ENCODE results near the gene HOXA2. TPM values are rescaled to one million over a fixed set of nuclear protein-coding genes. Genes with fewer than 3 reads are reported as not detected.

The HOXA2 gene
- total and polyA plus RNA-seq, 4 donors: 0.05 to 0.13 (median 0.08) TPM

DNA sequence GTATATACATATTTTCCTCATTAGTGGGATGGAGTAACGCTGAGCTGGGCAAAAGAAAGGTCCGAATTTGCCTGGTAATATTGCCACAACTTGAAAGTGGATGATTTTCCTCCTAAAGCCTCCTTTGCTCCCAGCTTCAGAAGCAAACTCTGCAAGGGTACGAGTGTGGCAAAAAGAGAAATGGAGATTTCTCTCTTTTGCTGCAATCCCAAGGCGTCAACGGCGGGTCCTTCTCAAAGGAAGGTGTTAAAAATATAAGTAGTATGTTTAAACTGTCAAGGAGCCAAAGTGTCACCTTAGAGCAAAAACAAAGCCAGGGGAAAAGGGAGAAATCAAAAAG is 12.4 kb upstream of the HOXA2 start:
- no peaks in the 10 kb centered on the region for H3K9me3 ChIP-seq (ENCODE audit: control insufficient read depth in 4 of 4, low read length in 3 of 4)
- peaks cover 0 to 29% (median 6%) of the 10 kb centered on the region in 4 donors for H3K27me3 ChIP-seq (ENCODE audit: control insufficient read depth in 4 of 4, insufficient read depth in 4 of 4, low read length in 3 of 4)
- H3K27ac ChIP-seq (ENCODE audit: low read depth in 1 of 2, low read length in 2 of 2): peak overlapping the region; percentile 50 to 70
- no peak overlapping the region for H3K9ac ChIP-seq (ENCODE audit: low read depth in 1 of 2, low read length in 2 of 2)
- DNase-seq (ENCODE audit: low spot score): no peak
- H3K4me3 ChIP-seq (ENCODE audit: low read depth in 1 of 3, low read length in 3 of 3): peak overlapping the region in 1 of 3 donors; percentile 42
- TF ChIP-seq SP1 (IDR thresholded peaks at IDR 0.05): no peak
- peaks cover 0 to 3% (median 2%) of the 10 kb centered on the region in 4 donors for H3K4me1 ChIP-seq (ENCODE audit: control insufficient read depth in 4 of 4, insufficient read depth in 4 of 4, low read length in 3 of 4)
- 16% methylated on average over 6 of the region's 6 CpGs for WGBS
- H3K36me3 ChIP-seq (ENCODE audit: control insufficient read depth in 4 of 4, insufficient read depth in 3 of 4, low read depth in 1 of 4, low read length in 3 of 4): no peaks in the 10 kb centered on the region

GRCh38 chr7:27113991-27114769 is 11.7 kb upstream of the HOXA2 start:
- TF ChIP-seq GABPA (IDR thresholded peaks at IDR 0.05 in 1 of 2, conservative IDR thresholded peaks at IDR 0.05 in 1 of 2) (no peak), ZBTB33 (IDR thresholded peaks at IDR 0.05) (no peak)
- Histone ChIP-seq H3K27ac (ENCODE audit: low read depth in 1 of 2, low read length in 2 of 2) (peak overlapping the region; percentile 46 to 56), H3K9me3 (ENCODE audit: control insufficient read depth in 4 of 4, low read length in 3 of 4) (no peaks in the 10 kb centered on the region), H3K4me1 (ENCODE audit: control insufficient read depth in 4 of 4, insufficient read depth in 4 of 4, low read length in 3 of 4) (peaks cover 0 to 3% (median 2%) of the 10 kb centered on the region in 4 donors), H3K9ac (ENCODE audit: low read depth in 1 of 2, low read length in 2 of 2) (peak overlapping the region; percentile 39 to 43), H3K4me3 (ENCODE audit: low read depth in 1 of 3, low read length in 3 of 3) (peak overlapping the region in 2 of 3 donors; percentile 6 to 43), H3K36me3 (ENCODE audit: control insufficient read depth in 4 of 4, insufficient read depth in 3 of 4, low read depth in 1 of 4, low read length in 3 of 4) (no peaks in the 10 kb centered on the region), H3K27me3 (ENCODE audit: control insufficient read depth in 4 of 4, insufficient read depth in 4 of 4, low read length in 3 of 4) (peaks cover 0 to 25% (median 5%) of the 10 kb centered on the region in 4 donors)
- no peak for DNase-seq (ENCODE audit: low spot score)
- WGBS: 22% methylated on average over 26 of the region's 26 CpGs

- Histone ChIP-seq H3K27ac (ENCODE audit: low read depth in 1 of 2, low read length in 2 of 2) (peak overlapping the region; percentile 59 to 71), H3K36me3 (ENCODE audit: control insufficient read depth in 4 of 4, insufficient read depth in 3 of 4, low read depth in 1 of 4, low read length in 3 of 4) (no peaks in the 10 kb centered on the region), H3K9ac (ENCODE audit: low read depth in 1 of 2, low read length in 2 of 2) (no peak overlapping the region), H3K9me3 (ENCODE audit: control insufficient read depth in 4 of 4, low read length in 3 of 4) (no peaks in the 10 kb centered on the region), H3K4me3 (ENCODE audit: low read depth in 1 of 3, low read length in 3 of 3) (peak overlapping the region in 1 of 3 donors; percentile 43), H3K4me1 (ENCODE audit: control insufficient read depth in 4 of 4, insufficient read depth in 4 of 4, low read length in 3 of 4) (peaks cover 0 to 3% (median 2%) of the 10 kb centered on the region in 4 donors), H3K27me3 (ENCODE audit: control insufficient read depth in 4 of 4, insufficient read depth in 4 of 4, low read length in 3 of 4) (peaks cover 0 to 25% (median 5%) of the 10 kb centered on the region in 4 donors)
- DNase-seq (ENCODE audit: low spot score): no peak
- 20% methylated on average over 57 of the region's 57 CpGs for WGBS
- TF ChIP-seq, protein P1, sequence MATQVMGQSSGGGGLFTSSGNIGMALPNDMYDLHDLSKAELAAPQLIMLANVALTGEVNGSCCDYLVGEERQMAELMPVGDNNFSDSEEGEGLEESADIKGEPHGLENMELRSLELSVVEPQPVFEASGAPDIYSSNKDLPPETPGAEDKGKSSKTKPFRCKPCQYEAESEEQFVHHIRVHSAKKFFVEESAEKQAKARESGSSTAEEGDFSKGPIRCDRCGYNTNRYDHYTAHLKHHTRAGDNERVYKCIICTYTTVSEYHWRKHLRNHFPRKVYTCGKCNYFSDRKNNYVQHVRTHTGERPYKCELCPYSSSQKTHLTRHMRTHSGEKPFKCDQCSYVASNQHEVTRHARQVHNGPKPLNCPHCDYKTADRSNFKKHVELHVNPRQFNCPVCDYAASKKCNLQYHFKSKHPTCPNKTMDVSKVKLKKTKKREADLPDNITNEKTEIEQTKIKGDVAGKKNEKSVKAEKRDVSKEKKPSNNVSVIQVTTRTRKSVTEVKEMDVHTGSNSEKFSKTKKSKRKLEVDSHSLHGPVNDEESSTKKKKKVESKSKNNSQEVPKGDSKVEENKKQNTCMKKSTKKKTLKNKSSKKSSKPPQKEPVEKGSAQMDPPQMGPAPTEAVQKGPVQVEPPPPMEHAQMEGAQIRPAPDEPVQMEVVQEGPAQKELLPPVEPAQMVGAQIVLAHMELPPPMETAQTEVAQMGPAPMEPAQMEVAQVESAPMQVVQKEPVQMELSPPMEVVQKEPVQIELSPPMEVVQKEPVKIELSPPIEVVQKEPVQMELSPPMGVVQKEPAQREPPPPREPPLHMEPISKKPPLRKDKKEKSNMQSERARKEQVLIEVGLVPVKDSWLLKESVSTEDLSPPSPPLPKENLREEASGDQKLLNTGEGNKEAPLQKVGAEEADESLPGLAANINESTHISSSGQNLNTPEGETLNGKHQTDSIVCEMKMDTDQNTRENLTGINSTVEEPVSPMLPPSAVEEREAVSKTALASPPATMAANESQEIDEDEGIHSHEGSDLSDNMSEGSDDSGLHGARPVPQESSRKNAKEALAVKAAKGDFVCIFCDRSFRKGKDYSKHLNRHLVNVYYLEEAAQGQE (IDR thresholded peaks at IDR 0.05): no peak
- TF ChIP-seq HNF4A (conservative IDR thresholded peaks at IDR 0.05) (no peak), TAF1 (conservative IDR thresholded peaks at IDR 0.05) (no peak), JUND (IDR thresholded peaks at IDR 0.05) (no peak), EGR1 (IDR thresholded peaks at IDR 0.05; ENCODE audit: low read depth in 2 of 2) (no peak), GABPA (IDR thresholded peaks at IDR 0.05 in 1 of 2, conservative IDR thresholded peaks at IDR 0.05 in 1 of 2) (no peak), FOXA1 (IDR thresholded peaks at IDR 0.05) (no peak), NR2F2 (IDR thresholded peaks at IDR 0.05) (peak; percentile 44), ZBTB33 (IDR thresholded peaks at IDR 0.05) (no peak), RXRA (IDR thresholded peaks at IDR 0.05) (peak; percentile 43 to 57), SP1 (IDR thresholded peaks at IDR 0.05) (no peak), FOXA2 (IDR thresholded peaks at IDR 0.05) (no peak)
Measured at GRCh38 chr7:27112955-27113949, 10.8 kb upstream of the HOXA2 start.
